ENCODE data around the gene NOLC1.
"Not testable (repeated sequence)": the region's sequence is repeated elsewhere in the genome, so short reads cannot be mapped to it uniquely, and the experiment has no call there.

Gene NOLC1

GRCh38 chr10:102157224-102157623 lies 5.0 kb downstream of the NOLC1 start:
- no peak for DNase-seq

- peak; percentile 67 for DNase-seq
Observed at GRCh38 chr10:102159051-102159597, 6.9 kb downstream of the NOLC1 start.

- no peak for DNase-seq
Observed at GRCh38 chr10:102159831-102160230, 7.6 kb downstream of the NOLC1 start.

GRCh38 chr10:102163342-102163989 lies 11.3 kb downstream of the NOLC1 start:
- DNase-seq = no peak

- no peak for DNase-seq
Observed at GRCh38 chr10:102167861-102168260, 15.7 kb downstream of the NOLC1 start.

GRCh38 chr10:102170602-102171001 lies 18.4 kb downstream of the NOLC1 start:
- no peak for DNase-seq

GRCh38 chr10:102172288-102172687 lies 20.1 kb downstream of the NOLC1 start:
- no peak for DNase-seq

GRCh38 chr10:102175415-102175814 lies 23.2 kb downstream of the NOLC1 start:
- peak; percentile 67 for DNase-seq

GRCh38 chr10:102184606-102185005 lies 32.4 kb downstream of the NOLC1 start:
- DNase-seq = no peak

- DNase-seq = no peak
Observed at GRCh38 chr10:102185272-102185671, 33.1 kb downstream of the NOLC1 start.

GRCh38 chr10:102185811-102186527 lies 33.8 kb downstream of the NOLC1 start:
- DNase-seq = no peak

- DNase-seq = no peak
Observed at GRCh38 chr10:102188298-102188940, 36.2 kb downstream of the NOLC1 start.

GRCh38 chr10:102188941-102189898 lies 37.0 kb downstream of the NOLC1 start:
- not testable (repeated sequence) for DNase-seq

GRCh38 chr10:102191956-102192355 lies 39.8 kb downstream of the NOLC1 start:
- DNase-seq = no peak

GRCh38 chr10:102195296-102195870 lies 43.2 kb downstream of the NOLC1 start:
- DNase-seq = peak; percentile 26

GRCh38 chr10:102196893-102197292 lies 44.7 kb downstream of the NOLC1 start:
- DNase-seq = no peak

- no peak for DNase-seq
Observed at GRCh38 chr10:102198027-102198426, 45.8 kb downstream of the NOLC1 start.

- DNase-seq = no peak
Observed at GRCh38 chr10:102200751-102201640, 48.8 kb downstream of the NOLC1 start.

GRCh38 chr10:102202386-102202785 lies 50.2 kb downstream of the NOLC1 start:
- no peak for DNase-seq

- DNase-seq = peak; percentile 65
Observed at GRCh38 chr10:102208311-102209035, 56.3 kb downstream of the NOLC1 start.

All from EL (cell line).